Measurements from ENCODE around the gene HOXA7. TPM values are rescaled to one million over a fixed set of nuclear protein-coding genes. Genes with fewer than 3 reads are reported as not detected.

The HOXA7 gene
- total and polyA plus RNA-seq, 9 donors, result 0.23 to 4.5 (median 0.75) TPM

DNA sequence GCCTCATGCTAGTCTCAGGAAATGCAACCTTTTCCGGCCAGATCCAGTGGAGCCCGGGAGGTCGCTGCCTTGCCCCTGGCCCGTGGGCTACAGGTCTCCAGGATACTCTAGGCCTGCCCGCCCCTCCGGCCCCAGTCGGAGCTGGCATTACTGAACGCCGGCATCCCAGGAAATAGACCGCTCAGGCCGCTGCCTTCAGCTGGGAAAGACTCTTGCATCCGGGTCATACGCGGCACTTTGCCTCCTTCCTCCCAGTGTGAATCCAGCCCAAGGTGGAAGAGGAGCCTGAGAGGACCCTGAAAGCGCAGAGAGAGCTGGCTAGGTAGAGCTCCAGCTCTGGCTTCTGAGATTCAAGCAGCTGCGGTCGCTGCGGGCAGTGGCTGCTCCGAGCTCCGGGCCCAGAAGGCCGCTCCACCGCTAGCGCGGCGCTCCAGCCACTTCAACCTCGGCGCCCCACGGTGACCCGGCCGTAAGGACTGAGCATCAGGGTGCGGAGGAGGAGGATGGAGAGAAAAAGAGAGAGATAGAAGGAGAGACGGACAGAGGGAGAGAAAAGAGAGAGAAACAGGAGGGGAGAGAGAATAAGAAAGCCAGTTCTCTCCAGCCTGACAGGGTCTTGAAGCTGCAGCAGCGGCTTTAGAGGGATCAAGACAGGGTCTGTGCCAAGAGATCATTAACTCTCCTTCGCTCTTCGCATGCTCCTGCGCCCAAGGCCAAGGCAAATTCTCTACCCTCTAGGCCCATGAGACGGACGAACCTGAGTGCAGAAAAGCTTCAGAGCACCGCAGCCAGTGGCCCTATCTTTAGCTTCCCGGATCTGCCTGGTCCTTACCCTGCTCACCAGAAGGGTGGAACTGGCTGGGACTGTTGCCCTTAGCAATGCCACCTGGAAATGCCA, 19.4 kb upstream of the HOXA7 start:
- intact Hi-C loops (cut with DNase I), result no loop called here
- Histone ChIP-seq H3K9me3 (no peaks in the 10 kb centered on the region), H3K27me3 (peaks cover 8% of the 10 kb centered on the region), H3K4me1 (ENCODE audit: insufficient read depth) (peaks cover 14% of the 10 kb centered on the region), H3K27ac (no peak overlapping the region), H3K4me3 (peak overlapping the region; percentile 53), H3K36me3 (no peaks in the 10 kb centered on the region)
- TF ChIP-seq EP300 (IDR thresholded peaks at IDR 0.05) (no peak), POLR2A (IDR thresholded peaks at IDR 0.05) (no peak)
- TF ChIP-seq, protein P1, sequence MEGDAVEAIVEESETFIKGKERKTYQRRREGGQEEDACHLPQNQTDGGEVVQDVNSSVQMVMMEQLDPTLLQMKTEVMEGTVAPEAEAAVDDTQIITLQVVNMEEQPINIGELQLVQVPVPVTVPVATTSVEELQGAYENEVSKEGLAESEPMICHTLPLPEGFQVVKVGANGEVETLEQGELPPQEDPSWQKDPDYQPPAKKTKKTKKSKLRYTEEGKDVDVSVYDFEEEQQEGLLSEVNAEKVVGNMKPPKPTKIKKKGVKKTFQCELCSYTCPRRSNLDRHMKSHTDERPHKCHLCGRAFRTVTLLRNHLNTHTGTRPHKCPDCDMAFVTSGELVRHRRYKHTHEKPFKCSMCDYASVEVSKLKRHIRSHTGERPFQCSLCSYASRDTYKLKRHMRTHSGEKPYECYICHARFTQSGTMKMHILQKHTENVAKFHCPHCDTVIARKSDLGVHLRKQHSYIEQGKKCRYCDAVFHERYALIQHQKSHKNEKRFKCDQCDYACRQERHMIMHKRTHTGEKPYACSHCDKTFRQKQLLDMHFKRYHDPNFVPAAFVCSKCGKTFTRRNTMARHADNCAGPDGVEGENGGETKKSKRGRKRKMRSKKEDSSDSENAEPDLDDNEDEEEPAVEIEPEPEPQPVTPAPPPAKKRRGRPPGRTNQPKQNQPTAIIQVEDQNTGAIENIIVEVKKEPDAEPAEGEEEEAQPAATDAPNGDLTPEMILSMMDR (IDR thresholded peaks at IDR 0.05), result no peak
- peak in 3 of 5 donors; percentile 6 to 16 (median 13) for DNase-seq
- 46 to 71% (median 53%) methylated on average over 39 to 40 of the region's 40 CpGs for WGBS, 3 donors

DNA sequence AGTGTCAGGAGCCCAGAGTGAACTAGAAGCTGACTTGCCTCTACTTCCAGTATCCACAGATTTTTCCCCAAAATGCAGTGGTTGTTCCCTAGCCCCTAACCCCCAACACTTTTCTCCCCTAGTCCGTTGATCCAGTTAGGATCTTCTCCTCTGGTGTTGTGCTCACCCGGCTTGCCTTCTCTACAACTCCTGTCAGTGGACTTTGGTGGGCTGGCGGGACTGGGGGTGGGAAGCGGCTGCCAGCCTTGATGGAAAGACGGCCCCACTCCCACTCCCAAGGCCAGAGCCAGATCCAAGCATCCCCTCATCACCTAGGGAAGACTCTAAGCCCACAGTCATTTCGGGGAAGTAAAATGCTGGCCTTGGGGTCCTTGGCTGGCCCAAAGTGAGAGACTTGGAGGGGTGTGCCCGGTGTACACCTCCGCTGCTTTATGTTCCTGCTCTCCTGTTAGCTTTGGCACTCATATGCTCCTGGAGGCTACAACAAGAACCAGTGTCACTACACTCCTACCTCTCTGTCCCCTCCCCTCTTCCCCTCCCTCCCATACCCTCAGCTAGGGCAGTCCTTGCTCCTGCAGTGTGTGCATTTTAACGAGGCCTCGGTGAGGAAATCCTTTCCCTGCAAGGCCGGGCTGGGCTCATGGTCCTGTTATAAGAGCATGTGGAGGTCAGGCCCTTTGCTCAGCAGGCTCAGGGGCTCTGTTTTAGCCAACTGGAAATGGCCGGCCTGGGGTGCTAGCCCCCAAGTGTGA, 18.6 kb upstream of the HOXA7 start:
- intact Hi-C loops (cut with DNase I), result no loop called here
- no peak overlapping the region for H3K27ac ChIP-seq
- no peaks in the 10 kb centered on the region for H3K36me3 ChIP-seq
- DNase-seq, result peak in 2 of 5 donors; percentile 14 to 32
- peaks cover 14% of the 10 kb centered on the region for H3K4me1 ChIP-seq (ENCODE audit: insufficient read depth)
- H3K27me3 ChIP-seq, result peaks cover 15% of the 10 kb centered on the region
- WGBS, 3 donors, result 55 to 76% (median 59%) methylated on average over 12 of the region's 12 CpGs
- TF ChIP-seq POLR2A (IDR thresholded peaks at IDR 0.05) (no peak), EP300 (IDR thresholded peaks at IDR 0.05) (no peak)
- TF ChIP-seq, protein P1 (IDR thresholded peaks at IDR 0.05), result no peak
- no peaks in the 10 kb centered on the region for H3K9me3 ChIP-seq
- H3K4me3 ChIP-seq, result peak overlapping the region; percentile 53

DNA sequence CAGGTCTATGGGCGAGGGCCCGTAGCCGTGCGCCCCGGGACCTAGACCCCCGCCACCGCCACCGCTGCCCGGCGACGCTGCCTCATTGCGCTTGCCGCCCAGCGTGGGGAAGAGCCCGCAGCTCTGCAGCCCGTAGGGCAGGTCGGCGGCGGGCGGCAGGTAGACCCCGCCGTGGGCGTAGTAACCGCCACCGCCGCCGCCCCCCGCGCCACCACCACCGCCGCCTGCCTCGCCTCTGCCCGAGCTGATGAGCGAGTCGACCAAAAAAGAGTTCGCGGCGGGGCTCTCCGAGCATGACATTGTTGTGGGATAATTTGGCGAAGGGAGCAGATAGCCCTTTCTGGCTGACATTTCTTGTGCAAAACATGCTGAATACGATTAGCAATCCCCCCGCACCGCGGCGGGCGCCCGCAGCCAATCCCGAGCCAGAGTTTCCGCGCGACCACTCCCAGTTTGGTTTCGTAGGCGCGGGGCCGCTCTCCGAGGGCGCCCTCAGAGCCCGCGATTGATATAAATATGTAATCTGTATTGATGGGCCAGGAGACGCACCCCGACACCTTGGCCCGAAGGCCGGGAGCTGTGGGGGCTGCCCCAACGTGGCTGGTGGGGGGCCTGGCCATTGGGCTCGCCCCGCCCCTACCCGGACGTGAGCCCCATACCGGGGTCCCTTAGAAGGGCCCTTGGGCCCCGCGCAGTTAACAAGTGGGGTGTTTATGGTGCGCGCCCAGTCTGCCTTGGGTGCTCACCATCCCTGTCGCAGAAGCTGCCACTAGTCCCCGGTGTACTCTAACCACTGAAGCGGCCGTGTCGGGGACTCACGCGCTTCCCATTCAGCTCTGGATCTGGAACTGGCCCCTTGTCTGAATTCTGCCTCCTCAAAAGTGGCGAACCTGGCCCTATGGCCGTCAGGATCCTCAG, 17.7 kb upstream of the HOXA7 start, which contains the start of gene HOXA10:
Gene HOXA10, minus strand, starts transcription at position 365 of the 918 bp plus-strand sequence. Its CDS starts 14 bp downstream, at position 351.
- intact Hi-C loops (cut with DNase I), result no loop called here
- H3K27ac ChIP-seq, result no peak within 1 kb of the TSS
- 5 to 13% (median 6%) methylated on average over 62 to 82 of the region's 82 CpGs for WGBS, 3 donors
- no peaks in the 10 kb centered on the region for H3K9me3 ChIP-seq
- peaks cover 14% of the 10 kb centered on the region for H3K4me1 ChIP-seq (ENCODE audit: insufficient read depth)
- no peak for TF ChIP-seq EP300 (IDR thresholded peaks at IDR 0.05)
- TF ChIP-seq POLR2A (IDR thresholded peaks at IDR 0.05), result no peak
- TF ChIP-seq, protein P1 (IDR thresholded peaks at IDR 0.05), result no peak
- DNase-seq, result peak in 2 of 5 donors; percentile 19 to 36
- no peaks in the 10 kb centered on the region for H3K36me3 ChIP-seq
- H3K4me3 ChIP-seq, result peak within 1 kb of the TSS; percentile 53
- peaks cover 19% of the 10 kb centered on the region for H3K27me3 ChIP-seq

Data from ovary (tissue), 9 donors.